GM15510 (cell line): ENCODE measurements around the gene TIMM22.

Source experiments
- POLR2A ChIP-seq: IDR thresholded peaks from 3 replicates; pipeline ENCODE4 v1.6.1; 2011; ENCODE audit warnings: borderline replicate concordance; ENCODE audit not compliant: insufficient read length; ENCODE audit errors: extremely low read depth

TIMM22 gene

DNA sequence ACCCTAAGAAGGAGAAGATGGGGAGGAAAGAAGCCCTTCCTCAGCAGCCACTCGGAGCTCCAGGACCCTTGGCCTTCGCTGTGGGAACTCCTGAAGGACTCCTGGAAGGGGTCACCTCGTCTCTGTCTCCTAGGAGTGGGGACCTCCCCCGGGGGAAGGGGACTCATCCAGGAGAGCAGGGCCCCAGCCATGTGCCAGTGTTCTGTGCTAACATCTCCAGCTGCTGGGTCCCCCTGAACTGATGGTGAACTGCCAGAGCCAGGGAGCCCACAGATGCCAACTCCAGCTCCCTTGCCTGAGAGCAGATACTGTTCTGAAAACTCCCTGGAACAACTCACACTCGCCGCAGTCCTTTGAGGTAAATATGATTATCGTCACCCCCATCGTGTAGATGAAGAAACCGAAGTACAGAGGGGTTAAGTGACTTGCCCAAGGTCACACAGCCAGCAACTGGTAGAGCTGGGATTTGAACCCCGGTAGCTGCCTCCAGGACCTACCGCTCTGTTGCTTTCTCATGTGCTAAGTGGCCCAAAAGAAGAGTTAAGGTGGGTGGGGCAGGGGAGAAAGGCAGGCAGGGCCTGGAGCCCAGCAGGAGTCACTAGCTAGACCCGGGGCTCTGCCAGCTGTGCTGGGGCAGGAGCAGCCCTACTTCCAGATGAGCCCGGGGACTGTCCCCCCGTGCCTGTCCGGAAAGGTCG lies 10.5 kb downstream of the TIMM22 start:
- TF ChIP-seq POLR2A = no peak

DNA sequence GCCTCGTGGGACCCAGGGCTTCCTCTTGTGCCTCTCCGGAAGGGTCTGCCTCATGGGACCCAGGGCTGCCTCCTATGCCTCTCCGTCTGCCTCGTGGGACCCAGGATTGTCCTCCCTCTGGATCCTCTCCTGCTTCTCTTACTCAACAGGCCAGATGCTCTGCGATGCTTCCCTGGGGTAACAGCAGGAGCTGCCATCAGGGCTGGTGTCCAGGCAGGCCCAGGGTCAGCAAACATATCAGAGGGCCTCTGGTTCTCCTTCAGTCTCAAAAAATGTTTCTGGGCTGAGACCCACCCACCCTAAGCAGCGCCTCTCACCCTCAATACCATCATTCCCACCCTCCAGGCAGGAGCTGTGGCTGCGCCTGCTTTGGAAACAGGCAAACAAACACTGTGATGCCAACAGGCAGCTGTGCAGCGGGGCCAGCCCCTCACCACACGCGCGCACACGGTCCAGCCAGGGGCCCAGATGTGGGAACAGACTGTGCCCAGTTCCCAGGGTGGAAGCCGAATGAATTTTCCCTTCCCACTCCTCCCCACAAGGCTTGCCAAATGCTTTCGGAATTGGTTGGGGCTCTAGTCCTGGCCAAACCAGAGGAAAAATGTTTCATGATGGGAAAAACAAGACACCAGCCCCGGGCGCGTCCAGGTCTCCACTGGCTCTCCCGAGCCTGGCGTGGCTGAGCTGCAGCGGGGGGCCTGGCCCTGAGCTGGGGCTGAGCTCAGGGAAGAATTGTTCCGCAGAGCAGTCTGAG lies 11.3 kb downstream of the TIMM22 start:
- TF ChIP-seq POLR2A = no peak

DNA sequence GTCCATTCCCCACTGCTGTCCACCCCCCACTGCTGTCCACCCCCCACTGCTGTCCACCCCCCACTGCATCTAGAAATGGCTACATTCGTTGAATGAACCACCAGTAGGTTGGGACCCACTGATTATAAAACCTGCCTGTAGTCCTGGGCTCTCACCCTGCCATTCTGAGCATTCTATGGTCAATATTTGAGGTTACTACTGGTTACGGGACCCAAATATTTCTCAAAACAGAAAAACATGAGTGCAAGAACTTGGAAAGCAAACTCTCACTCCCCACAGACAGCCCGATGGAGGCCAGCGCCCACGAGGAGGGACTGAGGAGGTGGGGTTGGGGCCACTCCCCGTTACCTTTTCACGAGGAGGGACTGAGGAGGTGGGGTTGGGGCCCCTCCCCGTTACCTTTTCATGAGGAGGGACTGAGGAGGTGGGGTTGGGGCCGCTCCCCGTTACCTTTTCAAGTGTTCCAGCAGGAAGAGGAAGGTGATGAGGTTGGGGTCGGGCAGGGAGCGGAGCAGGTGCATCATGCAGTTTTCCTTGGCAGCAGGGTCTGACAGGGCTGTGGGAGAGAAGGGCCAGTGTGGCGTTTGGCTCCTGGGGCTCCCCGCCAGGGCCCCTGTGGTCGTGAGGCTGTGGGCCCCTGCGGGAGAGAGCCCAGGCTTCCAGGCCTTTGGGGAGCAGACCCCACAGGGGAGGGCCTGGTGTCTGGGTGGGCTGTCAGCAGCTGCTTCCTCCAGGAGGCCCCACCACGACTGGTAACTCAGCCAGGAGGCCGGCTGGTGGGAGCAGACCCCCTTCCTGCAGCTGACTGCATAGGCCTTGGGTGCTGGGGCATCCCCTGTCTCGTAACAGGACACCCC lies 12.5 kb downstream of the TIMM22 start:
- no peak for TF ChIP-seq POLR2A

DNA sequence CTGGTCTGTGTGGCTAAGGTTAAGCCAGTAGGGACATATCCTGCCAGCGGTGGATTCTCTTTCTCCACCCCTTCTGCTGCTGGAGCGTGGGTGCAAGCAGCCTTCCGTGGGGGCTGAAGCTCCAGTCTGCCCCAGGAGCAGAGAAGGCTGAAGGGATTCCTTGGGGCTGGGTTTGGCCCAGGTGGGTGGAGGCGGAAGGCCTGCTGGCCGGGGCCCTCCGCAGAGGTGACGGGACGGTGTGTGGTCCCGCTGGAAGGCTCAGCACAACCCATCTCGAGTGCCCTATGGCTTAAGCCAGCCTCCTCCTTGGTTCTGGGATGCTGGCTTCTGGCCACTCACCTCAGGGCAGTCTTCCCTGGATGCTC lies 13.1 kb downstream of the TIMM22 start:
- TF ChIP-seq POLR2A = no peak

DNA sequence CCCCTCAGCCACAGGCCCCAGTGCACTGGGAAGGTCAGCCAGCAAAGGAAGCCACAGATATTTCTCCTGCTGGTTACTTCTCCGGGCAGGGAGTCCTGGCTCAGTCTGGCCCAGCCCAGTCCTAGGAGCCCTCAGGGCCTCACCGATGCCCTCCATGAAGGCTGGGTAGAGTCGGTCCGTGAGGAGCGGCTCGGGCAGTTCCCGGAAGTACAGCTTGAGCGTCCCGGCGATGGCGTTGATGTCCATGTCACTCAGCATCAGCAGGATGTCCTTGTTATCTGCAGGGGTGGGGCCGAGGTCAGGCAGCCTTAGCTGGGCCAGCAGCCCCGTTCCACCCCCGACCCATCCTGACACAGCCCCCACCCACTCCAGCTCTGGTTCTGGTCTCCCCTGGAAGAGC lies 13.7 kb downstream of the TIMM22 start:
- no peak for TF ChIP-seq POLR2A

DNA sequence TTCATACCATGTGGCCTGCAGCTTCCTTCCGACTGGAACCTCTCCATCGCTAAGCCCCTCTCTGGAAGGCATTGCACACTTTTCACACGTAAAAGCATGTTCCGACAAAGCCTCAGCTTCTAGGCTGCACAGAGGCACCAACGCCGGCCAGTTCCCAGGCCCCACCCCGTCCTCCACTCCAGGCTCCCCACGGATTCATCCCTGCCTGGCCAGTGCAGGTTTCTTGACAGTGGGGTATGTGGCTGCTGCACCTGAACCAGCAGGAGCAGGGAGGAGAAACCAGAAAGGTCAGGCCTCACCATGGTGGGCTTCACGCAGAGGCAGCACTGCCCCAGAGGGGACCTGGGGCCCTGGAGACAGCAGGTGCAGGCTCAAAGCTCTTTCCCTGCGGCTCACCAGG lies 14.2 kb downstream of the TIMM22 start:
- TF ChIP-seq POLR2A = no peak

DNA sequence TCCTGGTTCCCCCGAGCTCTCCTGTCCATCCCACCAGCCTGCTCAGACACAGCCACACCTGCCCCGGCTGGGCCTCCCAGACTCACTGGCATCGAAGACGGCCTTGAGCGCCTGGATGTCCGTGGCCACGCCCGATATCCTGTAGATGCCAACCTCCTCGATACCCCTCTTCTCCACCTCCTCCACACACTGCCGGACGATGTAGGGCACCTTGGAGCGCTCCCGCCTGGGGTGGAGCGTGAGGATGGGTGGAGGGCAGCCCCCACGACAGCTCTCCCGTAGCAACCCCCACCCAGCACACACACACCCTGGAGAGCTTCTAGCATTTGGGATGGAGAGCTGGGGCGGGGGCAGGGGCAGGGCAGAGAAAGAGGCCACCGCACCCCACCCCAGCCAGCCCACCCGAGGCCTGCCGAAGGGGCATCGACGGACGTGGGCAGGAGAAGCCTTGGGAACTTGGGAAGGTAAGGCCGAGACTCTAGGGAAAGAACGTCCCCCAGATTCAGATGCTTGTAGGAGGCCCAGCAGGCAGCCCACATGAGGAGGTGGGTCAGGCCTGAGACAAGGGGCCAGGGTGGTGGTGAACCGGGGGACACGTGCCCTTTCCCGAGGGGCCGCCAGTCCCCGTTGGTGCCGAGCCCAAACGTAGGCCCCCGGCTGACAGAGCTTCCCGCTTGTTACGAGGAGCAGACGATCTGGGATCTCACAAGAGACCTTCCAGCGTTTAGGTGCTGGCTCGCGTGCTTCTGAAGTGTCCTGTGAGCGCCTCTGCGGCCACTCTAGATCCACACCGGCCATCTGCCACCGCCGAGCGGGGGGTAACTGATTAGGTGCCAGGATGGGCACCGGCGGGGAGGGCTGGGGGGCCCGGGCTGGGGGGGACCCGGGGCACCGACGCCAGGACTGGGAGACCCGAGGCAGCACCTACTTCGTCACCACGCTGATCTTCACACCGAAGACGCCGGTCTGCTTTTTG lies 15.1 kb downstream of the TIMM22 start:
- no peak for TF ChIP-seq POLR2A

DNA sequence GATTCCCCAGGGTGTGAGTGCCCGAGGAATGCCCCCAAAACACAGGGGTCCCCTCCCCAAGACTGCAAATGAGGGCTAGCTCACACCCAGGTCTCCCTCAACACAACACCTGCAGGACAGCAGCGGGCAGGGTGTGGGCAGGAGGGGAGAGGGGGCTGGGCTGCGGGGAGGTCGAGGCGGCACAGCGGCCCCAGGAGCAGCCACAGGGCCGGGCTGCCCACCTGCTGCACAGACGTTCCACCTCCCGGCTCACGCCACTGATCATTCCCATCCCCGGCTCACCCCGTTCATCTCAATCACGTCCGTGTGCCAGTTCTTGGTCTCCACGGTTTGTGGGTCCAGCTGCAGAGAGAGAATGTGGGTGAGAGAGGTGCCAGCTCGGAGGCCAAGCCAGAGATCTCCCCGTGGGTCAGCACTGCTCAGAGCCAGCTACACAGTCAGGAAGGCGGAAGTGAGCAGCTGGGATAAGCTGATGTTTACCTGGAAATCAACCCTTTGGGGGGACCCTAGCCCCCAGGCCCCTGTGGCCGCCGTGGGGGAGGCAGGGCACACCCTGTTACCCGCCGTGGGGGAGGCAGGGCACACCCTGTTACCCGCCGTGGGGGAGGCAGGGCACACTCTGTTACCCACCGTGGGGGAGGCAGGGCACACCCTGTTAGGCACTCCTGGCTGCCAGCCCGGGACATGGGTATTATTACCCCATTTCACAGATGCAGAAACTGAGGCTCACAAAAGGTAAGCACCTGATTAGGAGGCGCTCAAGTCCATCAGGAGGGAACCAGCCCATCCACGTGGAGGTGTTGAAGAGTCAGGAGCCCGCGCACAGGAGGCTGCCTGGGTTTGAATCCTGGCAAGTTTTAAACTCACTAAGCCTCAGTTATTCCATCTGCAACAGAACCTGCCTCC lies 16.1 kb downstream of the TIMM22 start:
- no peak for TF ChIP-seq POLR2A

DNA sequence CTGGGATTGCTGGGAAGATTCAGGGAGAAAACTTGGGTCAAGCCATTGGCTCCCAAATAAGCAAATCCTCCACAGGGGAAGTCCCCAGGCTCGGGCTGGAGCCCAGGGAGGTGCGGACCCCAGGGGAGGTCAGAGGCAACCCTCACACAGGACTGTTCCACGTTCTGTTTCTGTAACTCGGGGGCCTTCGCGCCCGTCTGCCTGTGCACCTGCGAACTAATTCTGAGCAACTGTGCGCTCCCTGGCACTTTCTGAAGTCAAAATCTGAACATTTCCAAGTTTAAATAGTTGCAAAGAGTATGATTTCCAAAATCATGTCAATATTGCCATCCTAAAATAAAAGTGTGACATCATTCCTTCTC lies 16.8 kb downstream of the TIMM22 start:
- no peak for TF ChIP-seq POLR2A

DNA sequence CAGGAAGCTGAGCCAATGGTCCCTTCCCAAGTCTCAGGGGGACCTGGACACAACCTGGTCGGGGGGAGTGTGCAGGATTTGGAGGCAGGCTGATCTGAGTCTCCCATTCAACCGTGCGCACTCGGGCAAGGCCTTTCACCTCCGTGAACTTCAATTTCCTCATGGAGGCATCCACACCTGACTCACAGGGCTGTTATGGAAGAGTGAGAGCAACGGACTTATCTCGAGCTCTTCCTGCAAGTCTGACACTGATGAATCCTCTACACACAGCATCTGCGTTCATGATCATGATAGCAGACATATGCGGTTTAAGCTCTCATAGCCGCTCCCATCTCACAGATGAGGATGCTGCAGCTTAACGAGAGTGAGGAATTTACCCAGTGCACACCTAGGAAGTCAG lies 21.6 kb downstream of the TIMM22 start:
- no peak for TF ChIP-seq POLR2A

DNA sequence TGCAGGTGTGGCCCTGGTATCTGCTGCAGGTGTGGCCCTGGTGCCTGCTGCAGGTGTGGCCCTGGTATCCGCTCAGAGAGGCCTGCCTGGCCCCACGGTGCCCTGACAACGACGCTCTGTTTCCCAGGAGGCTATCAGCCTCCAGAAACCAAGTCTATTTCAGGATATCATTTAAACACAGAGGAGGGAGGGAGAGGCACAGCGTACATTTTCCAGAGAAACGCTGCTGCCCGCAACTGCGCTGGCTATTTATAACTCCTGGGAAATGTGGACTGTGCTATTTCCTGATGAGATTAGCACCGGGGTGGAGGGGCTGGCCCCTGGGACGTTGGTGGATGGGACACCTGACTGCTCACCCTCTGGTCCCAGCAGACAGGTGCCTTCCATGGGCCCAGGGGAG lies 22.5 kb downstream of the TIMM22 start:
- TF ChIP-seq POLR2A = no peak

DNA sequence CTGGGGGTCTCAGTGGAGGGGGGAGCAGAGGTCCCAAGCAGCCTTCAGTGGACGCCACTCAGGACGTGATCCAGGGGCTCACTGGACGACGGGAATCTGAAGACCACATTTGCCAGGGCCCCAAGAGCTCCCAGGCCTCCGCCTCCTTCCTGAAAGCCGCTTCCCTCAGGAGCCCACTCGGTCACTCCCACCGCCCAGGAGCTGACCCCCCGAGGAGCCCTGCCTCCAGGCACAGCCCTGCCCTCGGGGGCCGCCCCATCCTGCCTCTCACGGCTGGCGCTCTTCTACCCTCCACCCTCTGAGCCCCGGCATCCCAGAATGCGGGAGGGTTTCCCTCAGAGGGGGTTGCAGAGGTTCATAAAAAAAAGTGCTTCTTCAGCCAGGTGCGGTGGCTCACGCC lies 24.2 kb downstream of the TIMM22 start:
- no peak for TF ChIP-seq POLR2A

DNA sequence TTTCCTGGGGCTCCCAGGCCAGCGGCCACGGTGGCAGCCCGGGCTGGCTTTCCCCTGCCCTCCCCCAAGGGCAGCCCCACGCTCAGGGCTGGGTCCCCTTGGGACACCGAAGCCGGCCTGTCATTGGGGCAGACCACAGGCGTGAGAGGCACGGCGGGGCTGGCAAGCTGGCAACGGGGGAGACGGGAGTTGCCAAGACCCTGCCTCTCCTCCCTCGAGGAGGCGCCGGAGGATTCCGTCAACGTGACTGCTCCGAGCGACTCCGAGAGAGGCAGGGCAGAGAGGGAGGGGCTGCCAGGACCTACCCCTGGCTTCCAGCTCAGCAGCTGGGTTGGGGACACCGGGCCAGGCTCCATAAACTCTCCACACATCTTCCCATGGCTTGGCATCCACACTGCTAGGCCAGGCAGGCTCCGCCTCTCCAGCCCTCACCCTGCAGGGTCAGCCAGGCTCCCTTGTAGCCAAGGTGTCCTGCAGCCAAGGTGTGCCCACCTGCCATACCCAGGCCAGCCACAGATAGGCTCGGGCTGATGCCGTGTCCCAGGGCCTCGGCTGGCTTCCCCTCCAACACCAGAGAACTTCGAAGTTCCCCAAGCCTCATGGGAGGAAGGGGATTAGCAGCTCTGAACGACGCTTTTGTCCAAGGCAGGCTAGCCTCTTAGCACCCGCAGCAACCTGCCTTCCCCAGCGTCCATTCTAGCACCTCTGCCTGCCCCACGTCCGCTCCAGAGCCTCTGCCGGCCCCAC lies 25.5 kb downstream of the TIMM22 start:
- TF ChIP-seq POLR2A = no peak
